ENCODE data around the gene COPG2. TPM values are rescaled to one million over a fixed set of nuclear protein-coding genes. Genes with fewer than 3 reads are reported as not detected.

Gene COPG2
- total and polyA plus RNA-seq, 2 of the 13 experiments (the other 11 are each of a cell fraction or from before 2014, with no cell fraction given): 14.1 to 17.7 TPM

DNA sequence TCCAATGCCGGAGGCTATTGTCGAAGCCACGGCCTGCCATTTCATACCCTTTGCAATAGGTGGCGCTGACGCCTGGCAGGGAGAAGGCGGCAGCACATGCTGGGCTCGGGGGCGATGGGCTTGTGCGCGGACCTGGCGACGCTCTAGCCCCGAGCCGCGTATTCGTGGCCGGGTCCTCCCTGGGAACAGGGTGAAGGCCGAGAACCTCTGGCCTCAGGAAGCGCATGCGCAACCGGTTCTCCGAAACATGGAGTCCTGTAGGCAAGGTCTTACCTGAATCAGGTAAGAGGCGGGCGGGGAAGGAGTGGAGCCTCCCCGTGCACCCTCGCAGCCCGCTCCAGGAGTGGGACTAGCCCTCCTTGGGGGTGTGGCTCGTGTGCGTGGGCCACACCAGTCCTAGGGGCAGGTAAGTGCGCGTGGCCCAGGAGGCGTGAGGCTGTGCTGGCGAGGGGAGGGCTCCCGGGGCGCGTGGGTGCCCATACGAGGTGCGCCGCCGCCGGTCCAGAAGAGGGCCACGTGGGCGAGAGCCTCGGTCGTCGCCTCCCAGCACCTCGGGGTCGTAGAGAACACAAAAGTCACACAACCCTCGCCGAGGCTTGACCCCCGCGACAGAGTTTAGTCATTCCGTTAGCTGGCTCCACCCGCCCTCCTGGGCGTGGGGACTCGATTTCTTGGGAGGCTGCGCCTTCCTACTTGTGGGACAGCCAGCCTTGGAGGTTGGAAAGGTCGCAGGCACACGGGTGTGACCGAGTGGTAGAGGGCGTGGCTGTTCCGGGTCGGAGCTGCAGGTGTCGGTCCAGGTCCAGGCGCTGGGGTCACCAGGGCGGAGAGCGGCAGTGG lies 182.2 kb downstream of the COPG2 start (continued):
- TF ChIP-seq BORCS8-MEF2B (CRISPR knock-in tag; IDR thresholded peaks at IDR 0.05) (peak; percentile 75), ZNF543 (CRISPR knock-in tag; IDR thresholded peaks at IDR 0.05) (peak; percentile 57; the same call in 1 of the 2 replicates), ZNF383 (CRISPR knock-in tag; IDR thresholded peaks at IDR 0.05; ENCODE audit: borderline replicate concordance) (no peak), PAF1 (CRISPR knock-in tag; IDR thresholded peaks at IDR 0.05) (no peak), ZSCAN21 (CRISPR knock-in tag; IDR thresholded peaks at IDR 0.05; ENCODE audit: borderline replicate concordance) (no peak; the same call in 1 of the 2 replicates)
- TF ChIP-seq, protein P1, sequence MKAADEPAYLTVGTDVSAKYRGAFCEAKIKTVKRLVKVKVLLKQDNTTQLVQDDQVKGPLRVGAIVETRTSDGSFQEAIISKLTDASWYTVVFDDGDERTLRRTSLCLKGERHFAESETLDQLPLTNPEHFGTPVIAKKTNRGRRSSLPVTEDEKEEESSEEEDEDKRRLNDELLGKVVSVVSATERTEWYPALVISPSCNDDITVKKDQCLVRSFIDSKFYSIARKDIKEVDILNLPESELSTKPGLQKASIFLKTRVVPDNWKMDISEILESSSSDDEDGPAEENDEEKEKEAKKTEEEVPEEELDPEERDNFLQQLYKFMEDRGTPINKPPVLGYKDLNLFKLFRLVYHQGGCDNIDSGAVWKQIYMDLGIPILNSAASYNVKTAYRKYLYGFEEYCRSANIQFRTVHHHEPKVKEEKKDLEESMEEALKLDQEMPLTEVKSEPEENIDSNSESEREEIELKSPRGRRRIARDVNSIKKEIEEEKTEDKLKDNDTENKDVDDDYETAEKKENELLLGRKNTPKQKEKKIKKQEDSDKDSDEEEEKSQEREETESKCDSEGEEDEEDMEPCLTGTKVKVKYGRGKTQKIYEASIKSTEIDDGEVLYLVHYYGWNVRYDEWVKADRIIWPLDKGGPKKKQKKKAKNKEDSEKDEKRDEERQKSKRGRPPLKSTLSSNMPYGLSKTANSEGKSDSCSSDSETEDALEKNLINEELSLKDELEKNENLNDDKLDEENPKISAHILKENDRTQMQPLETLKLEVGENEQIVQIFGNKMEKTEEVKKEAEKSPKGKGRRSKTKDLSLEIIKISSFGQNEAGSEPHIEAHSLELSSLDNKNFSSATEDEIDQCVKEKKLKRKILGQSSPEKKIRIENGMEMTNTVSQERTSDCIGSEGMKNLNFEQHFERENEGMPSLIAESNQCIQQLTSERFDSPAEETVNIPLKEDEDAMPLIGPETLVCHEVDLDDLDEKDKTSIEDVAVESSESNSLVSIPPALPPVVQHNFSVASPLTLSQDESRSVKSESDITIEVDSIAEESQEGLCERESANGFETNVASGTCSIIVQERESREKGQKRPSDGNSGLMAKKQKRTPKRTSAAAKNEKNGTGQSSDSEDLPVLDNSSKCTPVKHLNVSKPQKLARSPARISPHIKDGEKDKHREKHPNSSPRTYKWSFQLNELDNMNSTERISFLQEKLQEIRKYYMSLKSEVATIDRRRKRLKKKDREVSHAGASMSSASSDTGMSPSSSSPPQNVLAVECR (CRISPR knock-in tag; IDR thresholded peaks at IDR 0.05; ENCODE audit: borderline replicate concordance): peak; percentile 70; the same call in 1 of the 2 replicates
- TF ChIP-seq, protein P2, sequence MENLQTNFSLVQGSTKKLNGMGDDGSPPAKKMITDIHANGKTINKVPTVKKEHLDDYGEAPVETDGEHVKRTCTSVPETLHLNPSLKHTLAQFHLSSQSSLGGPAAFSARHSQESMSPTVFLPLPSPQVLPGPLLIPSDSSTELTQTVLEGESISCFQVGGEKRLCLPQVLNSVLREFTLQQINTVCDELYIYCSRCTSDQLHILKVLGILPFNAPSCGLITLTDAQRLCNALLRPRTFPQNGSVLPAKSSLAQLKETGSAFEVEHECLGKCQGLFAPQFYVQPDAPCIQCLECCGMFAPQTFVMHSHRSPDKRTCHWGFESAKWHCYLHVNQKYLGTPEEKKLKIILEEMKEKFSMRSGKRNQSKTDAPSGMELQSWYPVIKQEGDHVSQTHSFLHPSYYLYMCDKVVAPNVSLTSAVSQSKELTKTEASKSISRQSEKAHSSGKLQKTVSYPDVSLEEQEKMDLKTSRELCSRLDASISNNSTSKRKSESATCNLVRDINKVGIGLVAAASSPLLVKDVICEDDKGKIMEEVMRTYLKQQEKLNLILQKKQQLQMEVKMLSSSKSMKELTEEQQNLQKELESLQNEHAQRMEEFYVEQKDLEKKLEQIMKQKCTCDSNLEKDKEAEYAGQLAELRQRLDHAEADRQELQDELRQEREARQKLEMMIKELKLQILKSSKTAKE (CRISPR knock-in tag; IDR thresholded peaks at IDR 0.05; ENCODE audit: borderline replicate concordance): no peak
- TF ChIP-seq, protein P3, sequence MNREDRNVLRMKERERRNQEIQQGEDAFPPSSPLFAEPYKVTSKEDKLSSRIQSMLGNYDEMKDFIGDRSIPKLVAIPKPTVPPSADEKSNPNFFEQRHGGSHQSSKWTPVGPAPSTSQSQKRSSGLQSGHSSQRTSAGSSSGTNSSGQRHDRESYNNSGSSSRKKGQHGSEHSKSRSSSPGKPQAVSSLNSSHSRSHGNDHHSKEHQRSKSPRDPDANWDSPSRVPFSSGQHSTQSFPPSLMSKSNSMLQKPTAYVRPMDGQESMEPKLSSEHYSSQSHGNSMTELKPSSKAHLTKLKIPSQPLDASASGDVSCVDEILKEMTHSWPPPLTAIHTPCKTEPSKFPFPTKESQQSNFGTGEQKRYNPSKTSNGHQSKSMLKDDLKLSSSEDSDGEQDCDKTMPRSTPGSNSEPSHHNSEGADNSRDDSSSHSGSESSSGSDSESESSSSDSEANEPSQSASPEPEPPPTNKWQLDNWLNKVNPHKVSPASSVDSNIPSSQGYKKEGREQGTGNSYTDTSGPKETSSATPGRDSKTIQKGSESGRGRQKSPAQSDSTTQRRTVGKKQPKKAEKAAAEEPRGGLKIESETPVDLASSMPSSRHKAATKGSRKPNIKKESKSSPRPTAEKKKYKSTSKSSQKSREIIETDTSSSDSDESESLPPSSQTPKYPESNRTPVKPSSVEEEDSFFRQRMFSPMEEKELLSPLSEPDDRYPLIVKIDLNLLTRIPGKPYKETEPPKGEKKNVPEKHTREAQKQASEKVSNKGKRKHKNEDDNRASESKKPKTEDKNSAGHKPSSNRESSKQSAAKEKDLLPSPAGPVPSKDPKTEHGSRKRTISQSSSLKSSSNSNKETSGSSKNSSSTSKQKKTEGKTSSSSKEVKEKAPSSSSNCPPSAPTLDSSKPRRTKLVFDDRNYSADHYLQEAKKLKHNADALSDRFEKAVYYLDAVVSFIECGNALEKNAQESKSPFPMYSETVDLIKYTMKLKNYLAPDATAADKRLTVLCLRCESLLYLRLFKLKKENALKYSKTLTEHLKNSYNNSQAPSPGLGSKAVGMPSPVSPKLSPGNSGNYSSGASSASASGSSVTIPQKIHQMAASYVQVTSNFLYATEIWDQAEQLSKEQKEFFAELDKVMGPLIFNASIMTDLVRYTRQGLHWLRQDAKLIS (CRISPR knock-in tag; IDR thresholded peaks at IDR 0.05): no peak
- TF ChIP-seq, protein P4, sequence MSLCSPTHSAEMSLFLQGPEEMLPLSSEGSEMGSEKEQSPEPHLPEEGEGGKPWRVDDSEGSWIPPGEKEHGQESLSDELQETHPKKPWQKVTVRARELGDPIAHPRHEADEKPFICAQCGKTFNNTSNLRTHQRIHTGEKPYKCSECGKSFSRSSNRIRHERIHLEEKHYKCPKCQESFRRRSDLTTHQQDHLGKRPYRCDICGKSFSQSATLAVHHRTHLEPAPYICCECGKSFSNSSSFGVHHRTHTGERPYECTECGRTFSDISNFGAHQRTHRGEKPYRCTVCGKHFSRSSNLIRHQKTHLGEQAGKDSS (CRISPR knock-in tag; IDR thresholded peaks at IDR 0.05; ENCODE audit: borderline replicate concordance, low read depth): 0 out of 2 replicates have a peak, but pooled peaks have one; percentile 26
- TF ChIP-seq, protein P5, sequence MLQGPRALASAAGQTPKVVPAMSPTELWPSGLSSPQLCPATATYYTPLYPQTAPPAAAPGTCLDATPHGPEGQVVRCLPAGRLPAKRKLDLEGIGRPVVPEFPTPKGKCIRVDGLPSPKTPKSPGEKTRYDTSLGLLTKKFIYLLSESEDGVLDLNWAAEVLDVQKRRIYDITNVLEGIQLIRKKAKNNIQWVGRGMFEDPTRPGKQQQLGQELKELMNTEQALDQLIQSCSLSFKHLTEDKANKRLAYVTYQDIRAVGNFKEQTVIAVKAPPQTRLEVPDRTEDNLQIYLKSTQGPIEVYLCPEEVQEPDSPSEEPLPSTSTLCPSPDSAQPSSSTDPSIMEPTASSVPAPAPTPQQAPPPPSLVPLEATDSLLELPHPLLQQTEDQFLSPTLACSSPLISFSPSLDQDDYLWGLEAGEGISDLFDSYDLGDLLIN (CRISPR knock-in tag; IDR thresholded peaks at IDR 0.05; ENCODE audit: borderline replicate concordance): no peak
- TF ChIP-seq, protein P6, sequence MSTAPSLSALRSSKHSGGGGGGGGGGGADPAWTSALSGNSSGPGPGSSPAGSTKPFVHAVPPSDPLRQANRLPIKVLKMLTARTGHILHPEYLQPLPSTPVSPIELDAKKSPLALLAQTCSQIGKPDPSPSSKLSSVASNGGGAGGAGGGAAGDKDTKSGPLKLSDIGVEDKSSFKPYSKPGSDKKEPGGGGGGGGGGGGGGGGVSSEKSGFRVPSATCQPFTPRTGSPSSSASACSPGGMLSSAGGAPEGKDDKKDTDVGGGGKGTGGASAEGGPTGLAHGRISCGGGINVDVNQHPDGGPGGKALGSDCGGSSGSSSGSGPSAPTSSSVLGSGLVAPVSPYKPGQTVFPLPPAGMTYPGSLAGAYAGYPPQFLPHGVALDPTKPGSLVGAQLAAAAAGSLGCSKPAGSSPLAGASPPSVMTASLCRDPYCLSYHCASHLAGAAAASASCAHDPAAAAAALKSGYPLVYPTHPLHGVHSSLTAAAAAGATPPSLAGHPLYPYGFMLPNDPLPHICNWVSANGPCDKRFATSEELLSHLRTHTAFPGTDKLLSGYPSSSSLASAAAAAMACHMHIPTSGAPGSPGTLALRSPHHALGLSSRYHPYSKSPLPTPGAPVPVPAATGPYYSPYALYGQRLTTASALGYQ (CRISPR knock-in tag; IDR thresholded peaks at IDR 0.05): no peak
